IPS DF 6.9 (cell line): ENCODE measurements around the gene BAX.
"Not testable (repeated sequence)": the region's sequence is repeated elsewhere in the genome, so short reads cannot be mapped to it uniquely, and the experiment has no call there.

ENCODE experiments used
- DNase-seq: peaks from one replicate; pipeline ENCODE4 v3.0.0-alpha.2; 2013; ENCODE audit warnings: low read depth, low spot score
- H3K27ac ChIP-seq: one replicate; pipeline ENCODE4 v1.5.1; 2013; ENCODE audit warnings: low read length, control low read depth
- H3K27me3 ChIP-seq: 2 replicates; pipeline ENCODE4 v1.6.1; 2013; ENCODE audit warnings: mild to moderate bottlenecking, low read length; ENCODE audit not compliant: control insufficient read depth, insufficient read depth
- H3K36me3 ChIP-seq: 2 replicates; pipeline ENCODE4 v1.6.1; 2013; ENCODE audit warnings: low read length; ENCODE audit not compliant: control insufficient read depth, insufficient read depth
- H3K4me1 ChIP-seq: 2 replicates; pipeline ENCODE4 v1.6.1; 2013; ENCODE audit warnings: low read length; ENCODE audit not compliant: control insufficient read depth, insufficient read depth
- H3K4me3 ChIP-seq: 2 replicates; pipeline ENCODE4 v1.5.1; 2013; ENCODE audit warnings: mild to moderate bottlenecking, low read length
- H3K9me3 ChIP-seq: 2 replicates; pipeline ENCODE4 v1.6.1; 2013; ENCODE audit warnings: low read length, inconsistent platforms; ENCODE audit not compliant: control insufficient read depth, insufficient read depth
- WGBS: extraction: QIAGEN DNeasy Blood & Tissue Kit; methylation state at CpG from one replicate; pipeline ENCODE4 v1.1.7; 2013; ENCODE audit warnings: mixed read lengths, missing lambda C conversion rate; ENCODE audit not compliant: insufficient read length, insufficient coverage; 5-methylcytosine and 5-hydroxymethylcytosine counted together

The BAX gene

GRCh38 chr19:48954595-48955307 is at the start of gene BAX:
TSS of gene BAX (plus strand) at chr19:48954875. CDS start at chr19:48954929, 54 bp downstream.
- no CpG with 5 or more reads among the region's 71 CpGs for WGBS
- peak; percentile 94 for DNase-seq
- Histone ChIP-seq H3K4me1 (no peaks in the 10 kb centered on the region; the same call in 1 of the 2 replicates), H3K27ac (no peak within 1 kb of the TSS), H3K27me3 (no peaks in the 10 kb centered on the region), H3K9me3 (no peaks in the 10 kb centered on the region), H3K36me3 (peaks cover 10% of the 10 kb centered on the region; the same call in 1 of the 2 replicates), H3K4me3 (peak within 1 kb of the TSS; percentile 83)

- no CpG with 5 or more reads among the region's 14 CpGs for WGBS
- no peaks in the 10 kb centered on the region; the same call in 1 of the 2 replicates for H3K4me1 ChIP-seq
- no peak overlapping the region for H3K27ac ChIP-seq
- no peak overlapping the region for H3K4me3 ChIP-seq
- no peak for DNase-seq
- peaks cover 14% of the 10 kb centered on the region for H3K36me3 ChIP-seq
- H3K27me3 ChIP-seq, result no peaks in the 10 kb centered on the region
- no peaks in the 10 kb centered on the region for H3K9me3 ChIP-seq
Measured at GRCh38 chr19:48905664-48906063, 49.0 kb upstream of the BAX start.

GRCh38 chr19:48906324-48906723 is 48.4 kb upstream of the BAX start:
- DNase-seq, result no peak
- no CpG with 5 or more reads among the region's 10 CpGs for WGBS
- peaks cover 17% of the 10 kb centered on the region for H3K36me3 ChIP-seq
- H3K4me3 ChIP-seq, result no peak overlapping the region
- no peaks in the 10 kb centered on the region for H3K4me1 ChIP-seq
- H3K27ac ChIP-seq, result no peak overlapping the region
- no peaks in the 10 kb centered on the region for H3K9me3 ChIP-seq
- no peaks in the 10 kb centered on the region for H3K27me3 ChIP-seq

- Histone ChIP-seq H3K4me1 (no peaks in the 10 kb centered on the region), H3K36me3 (peaks cover 19% of the 10 kb centered on the region), H3K4me3 (no peak overlapping the region), H3K27ac (no peak overlapping the region), H3K27me3 (no peaks in the 10 kb centered on the region), H3K9me3 (no peaks in the 10 kb centered on the region)
- no CpG with 5 or more reads among the region's 14 CpGs for WGBS
- DNase-seq, result no peak
Measured at GRCh38 chr19:48907671-48908070, 47.0 kb upstream of the BAX start.

GRCh38 chr19:48909424-48910077 is 45.1 kb upstream of the BAX start:
- H3K9me3 ChIP-seq, H3K4me3 ChIP-seq, H3K27ac ChIP-seq, DNase-seq, H3K4me1 ChIP-seq, H3K27me3 ChIP-seq: not testable (repeated sequence)
- WGBS, result no CpG with 5 or more reads among the region's 11 CpGs
- H3K36me3 ChIP-seq, result peaks cover 32% of the 10 kb centered on the region

GRCh38 chr19:48910803-48911202 is 43.9 kb upstream of the BAX start:
- Histone ChIP-seq H3K9me3 (no peaks in the 10 kb centered on the region), H3K4me3 (no peak overlapping the region), H3K4me1 (no peaks in the 10 kb centered on the region), H3K27ac (no peak overlapping the region), H3K27me3 (no peaks in the 10 kb centered on the region), H3K36me3 (peaks cover 26% of the 10 kb centered on the region)
- WGBS, result no CpG with 5 or more reads among the region's 2 CpGs
- DNase-seq, result no peak

GRCh38 chr19:48913114-48913889 is 41.4 kb upstream of the BAX start:
- Histone ChIP-seq H3K9me3 (no peaks in the 10 kb centered on the region), H3K36me3 (peaks cover 24% of the 10 kb centered on the region), H3K27me3 (no peaks in the 10 kb centered on the region), H3K4me1 (no peaks in the 10 kb centered on the region), H3K27ac (no peak overlapping the region), H3K4me3 (no peak overlapping the region)
- DNase-seq, result no peak
- WGBS, result no CpG with 5 or more reads among the region's 9 CpGs

GRCh38 chr19:48914181-48914580 is 40.5 kb upstream of the BAX start:
- DNase-seq, result no peak
- no peaks in the 10 kb centered on the region for H3K9me3 ChIP-seq
- H3K27ac ChIP-seq, result no peak overlapping the region
- peaks cover 18% of the 10 kb centered on the region; the same call in 1 of the 2 replicates for H3K36me3 ChIP-seq
- no peaks in the 10 kb centered on the region for H3K27me3 ChIP-seq
- WGBS, result no CpG with 5 or more reads among the region's 8 CpGs
- H3K4me3 ChIP-seq, result no peak overlapping the region
- no peaks in the 10 kb centered on the region for H3K4me1 ChIP-seq

GRCh38 chr19:48915757-48916156 is 38.9 kb upstream of the BAX start:
- peaks cover 18% of the 10 kb centered on the region; the same call in 1 of the 2 replicates for H3K36me3 ChIP-seq
- H3K27ac ChIP-seq, result no peak overlapping the region
- H3K27me3 ChIP-seq, result no peaks in the 10 kb centered on the region
- H3K4me1 ChIP-seq, result no peaks in the 10 kb centered on the region
- DNase-seq, result no peak
- H3K9me3 ChIP-seq, result no peaks in the 10 kb centered on the region
- 100% methylated on average over 2 of the region's 8 CpGs for WGBS
- H3K4me3 ChIP-seq, result no peak overlapping the region

- DNase-seq, result no peak
- Histone ChIP-seq H3K4me3 (no peak overlapping the region), H3K27ac (no peak overlapping the region), H3K9me3 (no peaks in the 10 kb centered on the region), H3K36me3 (peaks cover 27% of the 10 kb centered on the region), H3K4me1 (no peaks in the 10 kb centered on the region), H3K27me3 (no peaks in the 10 kb centered on the region)
- no CpG with 5 or more reads among the region's 6 CpGs for WGBS
Measured at GRCh38 chr19:48918071-48918470, 36.6 kb upstream of the BAX start.
